Kidney glomerular epithelial cell (primary cell): ENCODE data around the gene PSMB3.
A peak's percentile ranks its signal among the peaks of the same experiment; 100 is the strongest.
"Not testable (repeated sequence)": the region's sequence is repeated elsewhere in the genome, so short reads cannot be mapped to it uniquely, and the experiment has no call there.

Experiments used
- DNase-seq: peaks from one replicate; lab custom pipeline; 2025; lab: John Stamatoyannopoulos, UW

PSMB3 gene

DNA sequence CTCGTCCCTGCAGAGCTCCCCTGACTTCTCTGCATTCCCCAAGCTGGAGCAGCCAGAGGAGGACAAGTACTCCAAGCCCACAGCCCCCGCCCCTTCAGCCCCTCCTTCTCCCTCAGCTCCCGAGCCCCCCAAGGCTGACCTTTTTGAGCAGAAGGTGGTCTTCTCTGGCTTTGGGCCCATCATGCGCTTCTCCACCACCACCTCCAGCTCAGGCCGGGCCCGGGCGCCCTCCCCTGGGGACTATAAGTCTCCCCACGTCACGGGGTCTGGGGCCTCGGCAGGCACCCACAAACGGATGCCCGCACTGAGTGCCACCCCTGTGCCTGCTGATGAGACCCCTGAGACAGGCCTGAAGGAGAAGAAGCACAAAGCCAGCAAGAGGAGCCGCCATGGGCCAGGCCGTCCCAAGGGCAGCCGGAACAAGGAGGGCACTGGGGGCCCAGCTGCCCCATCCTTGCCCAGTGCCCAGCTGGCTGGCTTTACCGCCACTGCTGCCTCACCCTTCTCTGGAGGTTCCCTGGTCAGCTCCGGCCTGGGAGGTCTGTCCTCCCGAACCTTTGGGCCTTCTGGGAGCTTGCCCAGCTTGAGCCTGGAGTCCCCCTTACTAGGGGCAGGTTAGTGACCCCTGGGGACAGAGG is 36.1 kb upstream of the PSMB3 start:
- DNase-seq = no peak

DNA sequence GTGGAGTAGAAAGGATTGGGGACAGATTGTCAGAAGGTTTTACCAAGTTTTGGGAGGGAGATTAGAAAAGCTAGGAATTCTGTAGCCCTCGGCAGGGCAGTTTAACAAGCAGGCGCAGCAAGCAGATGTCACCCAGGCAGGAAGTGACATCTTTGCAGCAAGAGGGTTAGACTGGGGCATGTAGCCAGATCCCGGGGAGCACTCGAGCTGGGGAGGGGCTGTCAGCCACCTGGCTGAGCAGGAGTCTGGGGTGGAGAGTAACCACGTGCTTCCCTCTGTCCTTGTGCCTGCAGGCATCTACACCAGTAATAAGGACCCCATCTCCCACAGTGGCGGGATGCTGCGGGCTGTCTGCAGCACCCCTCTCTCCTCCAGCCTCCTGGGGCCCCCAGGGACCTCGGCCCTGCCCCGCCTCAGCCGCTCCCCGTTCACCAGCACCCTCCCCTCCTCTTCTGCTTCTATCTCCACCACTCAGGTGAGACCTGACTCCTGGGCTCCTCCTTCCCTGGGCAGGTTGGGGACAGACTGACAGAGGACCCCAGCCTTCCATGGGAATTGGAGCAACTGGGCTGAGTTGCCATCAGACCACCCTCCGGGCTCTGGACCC is 35.3 kb upstream of the PSMB3 start:
- no peak for DNase-seq

DNA sequence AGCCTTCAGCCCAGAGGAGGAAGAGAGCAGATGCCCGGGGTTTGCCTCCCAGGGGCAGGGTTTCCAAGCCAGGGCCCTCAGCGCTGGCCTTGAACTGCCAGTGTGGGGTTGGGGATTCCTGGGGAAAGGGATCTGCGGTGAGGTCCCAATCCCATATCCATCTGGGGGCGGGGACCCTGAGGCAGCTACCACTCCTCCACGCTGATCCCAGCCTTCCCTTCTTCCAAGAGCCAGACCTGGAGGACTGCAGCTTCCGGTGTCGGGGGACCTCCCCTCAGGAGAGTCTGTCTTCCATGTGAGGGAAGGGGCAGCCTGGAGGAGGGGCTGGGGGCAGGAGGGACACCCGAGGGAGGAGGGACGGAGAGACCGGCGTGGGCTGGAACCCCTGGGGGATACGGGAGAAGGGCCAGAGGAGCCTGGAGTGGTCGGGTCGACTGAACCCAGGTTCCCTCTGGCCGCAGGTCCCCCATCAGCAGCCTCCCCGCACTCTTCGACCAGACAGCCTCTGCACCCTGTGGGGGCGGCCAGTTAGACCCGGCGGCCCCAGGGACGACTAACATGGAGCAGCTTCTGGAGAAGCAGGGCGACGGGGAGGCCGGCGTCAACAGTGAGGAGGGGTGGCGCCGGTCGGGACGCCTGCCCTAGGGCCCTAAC is 33.1 kb upstream of the PSMB3 start:
- no peak for DNase-seq

DNA sequence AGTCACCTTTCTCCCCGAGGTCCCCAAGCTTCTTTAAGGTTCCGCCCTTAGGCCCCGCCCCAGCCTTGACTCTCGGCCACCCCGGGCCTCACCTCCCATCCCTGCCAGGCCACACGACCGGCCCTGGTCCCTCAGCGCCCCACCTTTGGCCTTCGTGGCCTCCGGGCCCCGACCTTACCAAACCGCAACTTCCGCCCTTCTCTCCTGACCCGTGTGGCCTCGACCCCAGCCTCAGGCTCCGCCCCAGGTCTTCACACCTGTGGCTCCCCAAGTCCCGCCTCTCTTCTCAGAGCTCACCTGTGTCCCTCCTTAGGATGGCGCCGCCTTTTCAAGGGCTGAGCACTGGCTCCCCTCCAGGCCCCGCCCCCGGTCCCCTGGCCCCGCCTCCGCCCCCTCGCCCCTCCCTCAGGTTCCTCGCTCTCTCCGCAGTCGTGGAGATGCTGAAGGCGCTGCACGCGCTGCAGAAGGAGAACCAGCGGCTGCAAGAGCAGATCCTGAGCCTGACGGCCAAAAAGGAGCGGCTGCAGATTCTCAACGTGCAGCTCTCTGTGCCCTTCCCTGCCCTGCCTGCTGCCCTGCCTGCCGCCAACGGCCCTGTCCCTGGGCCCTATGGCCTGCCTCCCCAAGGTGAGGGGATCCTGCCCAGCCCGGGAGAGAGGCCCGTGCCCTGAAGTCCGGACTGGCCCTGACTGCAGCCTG is 32.4 kb upstream of the PSMB3 start:
- no peak for DNase-seq

DNA sequence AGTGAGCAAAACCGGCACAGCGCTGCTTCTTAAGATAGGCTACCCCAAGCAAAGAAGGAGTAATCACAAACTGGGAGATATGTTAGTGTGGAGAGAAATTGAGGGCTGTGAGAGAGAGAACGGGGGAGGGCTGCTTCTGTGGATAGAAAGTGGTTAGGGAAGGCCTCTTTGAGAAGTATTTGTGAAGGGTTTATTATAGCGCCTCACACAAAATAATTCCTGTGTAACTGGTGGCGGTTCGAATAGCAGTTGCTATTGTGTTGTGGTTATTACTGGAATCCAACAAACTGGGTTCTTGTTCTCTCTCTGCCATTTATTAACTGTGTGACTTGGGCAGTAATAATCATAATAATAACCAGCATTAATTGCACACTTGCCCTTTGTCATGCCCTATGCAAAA is 31.6 kb upstream of the PSMB3 start:
- no peak for DNase-seq

DNA sequence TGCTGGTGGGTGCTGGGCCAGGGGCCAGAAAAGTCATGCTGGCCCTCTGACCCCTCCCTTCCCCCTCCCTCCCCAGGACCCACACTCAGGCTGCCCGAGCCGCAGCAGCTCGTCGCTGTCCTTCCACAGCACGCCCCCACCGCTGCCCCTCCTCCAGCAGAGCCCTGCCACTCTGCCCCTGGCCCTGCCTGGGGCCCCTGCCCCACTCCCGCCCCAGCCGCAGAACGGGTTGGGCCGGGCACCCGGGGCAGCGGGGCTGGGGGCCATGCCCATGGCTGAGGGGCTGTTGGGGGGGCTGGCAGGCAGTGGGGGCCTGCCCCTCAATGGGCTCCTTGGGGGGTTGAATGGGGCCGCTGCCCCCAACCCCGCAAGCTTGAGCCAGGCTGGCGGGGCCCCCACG is 30.7 kb upstream of the PSMB3 start:
- no peak for DNase-seq

DNA sequence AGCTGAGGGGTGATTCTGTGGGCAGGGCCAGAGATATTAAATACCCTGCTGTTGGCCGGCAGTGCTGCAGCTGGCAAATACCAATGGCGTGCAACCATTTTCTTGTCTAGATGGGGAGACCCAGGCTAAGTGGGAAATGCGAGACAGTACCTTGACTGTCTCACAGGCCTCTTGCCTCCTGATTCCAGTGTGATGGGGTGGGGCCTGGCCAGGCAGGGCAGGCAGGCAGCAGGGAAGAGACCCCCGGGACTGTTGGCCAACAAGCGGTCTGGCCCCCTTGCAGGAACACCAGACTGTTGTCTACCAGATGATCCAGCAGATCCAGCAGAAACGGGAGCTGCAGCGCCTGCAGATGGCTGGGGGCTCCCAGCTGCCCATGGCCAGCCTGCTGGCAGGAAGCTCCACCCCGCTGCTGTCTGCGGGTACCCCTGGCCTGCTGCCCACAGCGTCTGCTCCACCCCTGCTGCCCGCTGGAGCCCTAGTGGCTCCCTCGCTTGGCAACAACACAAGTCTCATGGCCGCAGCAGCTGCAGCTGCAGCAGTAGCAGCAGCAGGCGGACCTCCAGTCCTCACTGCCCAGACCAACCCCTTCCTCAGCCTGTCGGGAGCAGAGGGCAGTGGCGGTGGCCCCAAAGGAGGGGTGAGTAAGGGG is 28.1 kb upstream of the PSMB3 start:
- DNase-seq = no peak

DNA sequence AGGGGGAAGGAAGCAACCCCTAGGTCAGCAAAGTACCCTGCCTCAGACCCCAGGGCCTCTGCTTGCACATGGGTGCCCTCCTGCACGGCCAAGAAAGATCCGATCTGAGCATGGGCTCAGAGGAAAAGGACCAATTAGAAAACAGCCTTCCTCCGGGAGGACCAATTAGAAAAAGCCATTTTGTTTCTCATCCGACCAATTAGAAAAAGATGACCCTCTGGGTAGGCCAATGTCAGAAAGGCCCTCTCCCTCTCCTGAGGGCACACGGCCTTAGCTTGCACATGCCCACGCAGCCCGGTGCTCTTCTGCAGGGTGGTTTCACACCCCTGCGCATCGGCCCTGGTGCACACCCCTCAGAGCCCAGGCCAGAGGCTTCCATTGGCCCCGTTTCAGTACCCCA is 27.5 kb upstream of the PSMB3 start:
- DNase-seq = no peak

DNA sequence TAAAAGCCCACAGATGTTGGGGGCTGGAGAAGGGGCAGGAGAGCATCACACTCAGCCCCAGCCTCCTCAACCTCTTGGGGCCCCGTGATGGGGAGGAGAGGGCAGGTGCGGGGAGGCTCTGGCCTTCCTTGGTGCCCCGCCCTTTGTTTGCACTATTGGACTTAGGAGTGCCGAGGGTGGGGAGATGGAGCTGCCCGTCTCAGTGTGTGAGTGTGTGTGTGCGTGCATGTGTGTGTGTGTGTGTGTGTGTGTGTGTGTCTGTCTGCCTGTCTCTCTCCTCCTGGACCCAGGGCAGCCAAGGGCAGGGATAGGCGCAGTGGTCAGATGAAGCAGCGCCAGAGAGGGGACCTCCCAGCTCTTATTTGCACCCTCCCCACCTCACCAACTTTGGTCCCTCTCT is 26.4 kb upstream of the PSMB3 start:
- not testable (repeated sequence) for DNase-seq

DNA sequence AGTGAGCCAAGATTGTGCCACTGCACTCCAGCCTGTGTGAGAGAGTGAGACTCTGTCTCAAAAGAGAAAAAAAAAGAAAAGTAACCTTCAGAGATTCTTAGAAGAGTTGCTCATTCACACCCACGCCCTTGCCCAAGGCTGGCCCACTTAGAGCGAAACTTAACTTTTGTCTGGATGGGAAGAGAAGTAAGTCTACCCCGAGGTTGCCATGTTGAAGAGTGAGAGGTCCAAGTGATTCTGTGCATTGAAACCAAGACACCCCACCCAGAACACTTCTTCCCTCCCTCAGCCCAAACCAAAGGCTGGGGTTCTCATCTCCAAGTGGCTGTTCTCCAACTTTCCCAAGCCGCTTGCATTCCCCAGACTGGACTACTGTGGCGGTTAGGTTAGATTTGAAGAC is 24.8 kb upstream of the PSMB3 start:
- DNase-seq = no peak

DNA sequence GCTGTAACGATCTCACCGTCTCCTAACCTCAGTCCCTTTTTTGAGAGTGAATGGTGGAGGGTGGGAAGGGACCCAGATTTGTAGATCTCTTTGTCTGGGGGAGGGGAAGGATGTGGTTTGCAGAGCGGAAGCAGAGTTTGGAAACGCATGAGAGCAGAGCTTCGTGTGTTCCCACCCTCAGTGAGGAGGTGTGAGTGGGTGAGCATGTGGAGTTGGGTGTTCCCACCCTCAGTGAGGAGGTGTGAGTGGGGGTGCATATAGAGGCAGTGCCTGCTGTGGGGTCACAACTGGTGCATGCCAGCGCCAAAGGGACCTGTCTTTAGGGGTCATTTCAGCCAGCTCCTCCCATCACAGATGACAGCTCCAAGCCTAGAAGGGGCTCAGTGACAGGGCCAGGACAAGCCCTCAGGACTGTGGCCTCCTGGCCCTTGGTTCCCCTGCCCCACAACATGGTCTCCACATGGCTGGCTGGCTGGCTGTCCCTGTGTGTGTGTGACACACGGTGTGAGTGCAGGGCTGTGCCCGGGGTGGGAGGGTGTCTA is 24.2 kb upstream of the PSMB3 start:
- DNase-seq = no peak

DNA sequence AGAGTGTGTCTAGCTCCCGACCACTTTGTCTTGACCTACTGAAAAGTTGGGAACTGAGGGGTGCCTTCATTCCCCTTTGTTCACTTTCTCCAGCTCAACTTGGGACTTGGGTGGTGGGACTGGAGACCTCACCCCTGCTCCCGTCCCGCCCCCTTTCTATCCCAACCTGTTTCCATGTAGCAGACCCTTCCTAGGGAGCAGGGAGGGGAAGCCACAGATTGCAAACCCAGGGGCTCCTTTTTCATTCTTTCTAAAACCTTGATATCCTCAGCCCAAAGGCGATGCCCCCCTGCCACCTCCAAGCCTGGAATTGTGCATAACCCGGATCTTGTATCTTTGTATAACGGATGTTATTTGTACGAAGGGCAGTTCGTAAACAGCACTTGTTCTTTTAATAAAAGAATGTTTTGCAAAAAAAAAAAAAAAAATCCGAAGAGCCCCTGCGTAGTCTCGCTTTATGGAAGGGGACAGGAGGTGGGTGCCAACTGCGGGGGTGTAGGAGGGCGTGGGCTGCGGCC is 23.1 kb upstream of the PSMB3 start:
- no peak for DNase-seq

DNA sequence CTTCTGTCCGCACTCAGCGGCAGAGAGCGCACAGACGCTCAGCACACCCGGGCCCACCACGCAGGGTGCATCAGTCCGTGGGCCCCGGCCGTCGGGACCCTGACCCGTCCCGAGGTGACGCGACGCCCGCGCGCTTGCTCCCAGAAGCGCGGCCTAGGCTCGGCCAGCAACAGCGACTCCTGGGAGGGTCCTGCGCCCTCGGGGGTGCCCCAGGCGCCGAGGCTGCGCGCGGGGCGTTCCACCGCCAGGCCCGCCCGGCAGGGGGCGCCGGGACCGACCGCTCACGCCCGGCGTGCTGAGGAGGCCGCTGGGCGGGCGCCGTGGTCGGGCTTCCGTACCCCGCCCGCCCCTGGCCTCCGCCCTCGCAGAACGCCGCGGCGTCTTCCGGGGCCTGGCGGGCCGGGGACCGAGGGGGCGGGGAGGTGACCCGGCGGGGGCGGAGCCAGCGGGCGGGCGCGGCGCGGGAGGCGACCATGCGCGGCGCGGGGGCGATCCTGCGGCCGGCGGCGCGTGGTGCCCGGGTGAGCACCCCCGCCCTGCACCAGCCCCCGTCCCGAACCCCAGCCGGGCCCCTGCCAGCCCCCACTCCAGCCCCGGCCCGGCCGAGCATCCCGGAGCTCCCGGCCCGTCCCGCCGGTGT is 22.5 kb upstream of the PSMB3 start, which contains the start of gene CISD3:
TSS of gene CISD3 (plus strand) at position 456 of the 640 bp plus-strand sequence. CDS start at position 474, 18 bp downstream.
- DNase-seq = peak; percentile 53

DNA sequence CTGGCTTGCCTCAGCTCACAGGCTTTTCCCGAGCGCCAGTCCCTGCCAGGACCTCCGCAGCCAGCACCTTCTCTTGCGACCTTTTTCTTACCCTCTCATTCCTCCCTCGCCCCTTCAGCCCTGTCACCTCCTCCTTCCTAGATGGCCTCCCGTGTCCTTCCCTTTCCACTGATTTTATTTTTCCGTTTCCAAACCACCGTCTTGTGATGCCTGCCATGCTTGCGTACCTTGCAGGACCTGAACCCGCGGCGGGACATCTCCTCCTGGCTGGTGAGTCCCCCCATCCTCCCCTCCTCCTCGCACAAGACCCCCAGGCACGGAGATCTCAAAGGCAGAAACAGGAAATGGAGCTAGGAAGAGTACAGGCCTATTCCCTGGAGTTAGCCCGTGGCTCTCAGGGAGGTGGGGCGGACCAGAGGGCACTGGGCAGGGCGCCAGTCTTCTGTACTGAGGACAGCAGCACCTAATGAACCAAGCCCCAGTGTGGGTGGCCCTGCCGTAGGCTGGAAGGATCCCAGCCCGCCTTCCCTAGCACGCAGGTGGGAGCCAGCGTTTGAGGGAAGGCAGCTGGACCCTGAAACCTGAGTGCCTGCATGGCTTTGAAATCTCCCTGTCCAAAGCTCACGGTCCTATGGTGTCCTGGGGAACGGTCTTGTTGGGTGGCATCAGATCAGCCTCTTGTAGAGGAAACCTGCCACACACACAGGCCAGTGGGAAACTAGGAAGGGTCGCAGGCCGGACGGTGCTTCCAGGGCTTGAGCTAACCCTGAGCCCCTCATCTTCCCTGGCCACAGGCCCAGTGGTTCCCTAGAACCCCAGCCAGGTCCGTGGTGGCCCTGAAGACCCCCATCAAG is 21.8 kb upstream of the PSMB3 start:
- peak; percentile 70 for DNase-seq

DNA sequence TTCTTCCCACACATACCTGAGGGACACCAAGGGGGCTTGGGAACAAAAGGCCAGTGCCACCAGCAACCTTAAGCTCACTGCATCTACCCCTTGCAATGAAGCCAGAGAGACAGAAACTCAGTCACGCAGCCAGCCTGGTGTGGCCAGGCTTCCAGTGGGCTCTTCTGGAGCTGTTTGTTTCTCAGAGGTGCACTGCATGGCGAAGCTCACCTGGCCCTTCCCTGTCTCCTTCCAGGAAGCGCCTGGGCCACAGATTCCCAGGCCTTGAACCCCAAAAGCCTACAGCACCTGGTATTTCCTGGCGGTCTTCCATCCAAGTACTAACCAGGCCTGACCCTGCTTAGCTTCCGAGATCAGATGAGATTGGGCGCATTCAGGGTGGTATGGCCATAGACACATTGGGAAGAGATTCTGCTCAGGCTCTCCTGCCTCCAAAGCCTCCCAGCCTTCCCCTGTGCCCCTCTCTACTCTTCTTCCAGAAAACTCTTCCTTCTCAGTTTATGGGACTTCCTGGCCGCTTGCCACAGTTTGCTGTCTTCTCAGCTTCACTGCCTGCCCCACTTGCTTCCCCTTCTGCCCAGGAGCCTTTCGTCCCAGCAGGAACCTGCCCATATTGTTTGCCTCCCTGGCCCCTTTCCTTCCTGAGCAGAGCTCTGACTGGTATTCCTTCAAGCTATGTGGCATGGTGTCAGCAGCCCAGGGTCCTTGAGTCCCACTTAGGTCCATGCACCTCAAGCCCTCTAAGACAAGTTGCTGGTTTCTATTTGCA is 20.8 kb upstream of the PSMB3 start:
- DNase-seq = no peak

DNA sequence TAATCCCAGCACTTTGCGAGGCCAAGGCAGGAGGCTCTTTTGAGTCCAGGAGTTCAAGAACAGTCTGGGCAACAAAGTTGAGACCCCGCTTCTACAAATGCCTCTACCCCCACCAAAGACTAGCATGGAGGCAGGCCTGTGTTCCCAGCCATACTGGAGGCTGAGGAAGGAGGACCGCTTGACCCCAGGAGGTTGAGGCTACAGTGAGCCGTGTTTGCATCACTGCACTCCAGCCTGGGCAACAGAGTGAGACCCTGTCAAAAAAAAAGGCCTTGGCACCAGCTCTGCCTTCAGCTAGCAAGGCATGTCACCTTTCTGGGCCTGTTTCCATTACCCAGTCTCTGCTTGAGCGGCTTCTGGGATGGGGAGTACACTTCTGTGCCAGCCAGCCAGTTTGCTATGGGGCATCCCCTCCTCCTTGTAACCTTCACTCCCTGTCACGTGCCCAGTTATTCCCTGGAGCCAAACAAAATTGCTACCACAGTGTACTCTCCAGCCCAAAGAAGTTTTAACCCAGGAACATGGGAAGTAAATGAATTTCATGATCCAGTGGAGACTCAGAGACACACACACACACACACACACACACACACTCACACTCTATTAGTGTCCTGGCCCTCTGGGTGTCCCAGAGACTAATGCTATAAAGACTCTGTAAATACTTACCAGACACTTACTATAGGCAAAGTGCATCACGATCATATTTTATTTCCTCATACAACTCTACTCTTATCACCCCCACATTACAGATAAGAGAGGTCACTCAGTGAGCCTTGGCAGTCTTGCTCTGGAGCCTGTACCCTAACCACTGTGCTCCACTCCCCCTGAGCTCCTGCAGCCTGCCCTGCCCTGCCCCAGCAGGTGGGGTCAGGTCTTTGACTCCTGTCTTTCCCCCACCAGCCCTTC is 19.9 kb upstream of the PSMB3 start:
- peak; percentile 17 for DNase-seq

DNA sequence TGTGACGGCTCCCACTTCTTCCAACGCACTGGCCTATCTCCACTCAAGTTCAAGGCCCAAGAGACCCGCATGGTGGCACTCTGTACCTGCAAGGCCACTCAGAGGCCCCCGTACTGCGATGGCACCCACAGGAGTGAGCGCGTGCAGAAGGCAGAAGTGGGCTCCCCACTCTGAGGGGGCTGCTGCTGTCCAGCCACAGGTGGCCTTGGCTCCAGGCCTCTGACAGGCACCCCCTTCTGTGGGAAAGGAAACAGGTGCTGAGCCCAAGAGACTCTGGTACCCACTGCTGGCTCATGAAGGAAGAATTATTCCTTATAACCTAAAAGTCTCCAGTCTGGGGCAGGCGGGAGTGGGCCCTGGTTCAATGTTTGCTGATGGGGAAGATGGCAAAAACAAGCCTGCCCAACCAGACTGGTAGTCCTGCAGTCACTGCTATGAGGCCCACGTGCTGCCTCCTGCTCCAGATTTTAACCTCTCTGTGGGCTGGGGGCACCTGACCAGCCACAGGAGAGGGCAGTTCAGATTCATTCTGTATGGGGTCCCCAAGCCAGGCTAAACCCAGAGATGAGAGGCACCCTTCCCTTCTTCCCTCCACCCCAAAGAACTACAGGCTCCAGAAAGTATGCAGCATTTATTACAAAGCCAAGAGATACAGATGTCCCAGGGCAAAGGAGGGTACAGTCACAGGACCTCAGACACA is 19.1 kb upstream of the PSMB3 start:
- no peak for DNase-seq
